K562 (cell line): ENCODE data around the gene ARAP1. TPM values are rescaled to one million over a fixed set of nuclear protein-coding genes. Genes with fewer than 3 reads are reported as not detected.

Experiments
- BRCA1 ChIP-seq, 2 experiments: fragments of 450-650 bp in 1 of 2; sonication (generic) in 1 of 2; formaldehyde crosslinking in 1 of 2; IDR thresholded peaks; 2 replicates each; pipeline versions ENCODE4 v1.5.0 to v1.6.1; 2017 to 2020; ENCODE audit warnings: mild to moderate bottlenecking in 1 of 2, missing genetic modification reagents in 1 of 2
- ETS2 ChIP-seq: IDR thresholded peaks from 2 replicates; pipeline ENCODE4 v1.6.1; 2016; ENCODE audit warnings: borderline replicate concordance, missing genetic modification characterization, mild to moderate bottlenecking, moderate library complexity, missing compliant biosample characterization; ENCODE audit not compliant: poor library complexity, severe bottlenecking
- NONO ChIP-seq, 2 experiments: fragments of 200-400 bp in 1 of 2; fragments of 450-650 bp in 1 of 2; formaldehyde crosslinking in 1 of 2; IDR thresholded peaks; 2 replicates each; pipeline ENCODE4 v1.6.1; 2017; ENCODE audit warnings: low read depth in 2 of 2, mild to moderate bottlenecking in 2 of 2, moderate library complexity in 2 of 2, low read length in 1 of 2
- RB1 ChIP-seq: fragments of 450-650 bp; IDR thresholded peaks from 2 replicates; pipeline ENCODE4 v1.6.1; 2017; ENCODE audit warnings: low read depth, mild to moderate bottlenecking
- RFX5 ChIP-seq: IDR thresholded peaks from 2 replicates; pipeline ENCODE4 v1.6.1; 2011; ENCODE audit warnings: low read depth, mild to moderate bottlenecking, improper control_type of control experiment, low read length
- SMARCB1 ChIP-seq: IDR thresholded peaks from 2 replicates; pipeline ENCODE4 v1.6.1; 2011; ENCODE audit warnings: improper control_type of control experiment, low read depth; ENCODE audit not compliant: insufficient read length
- SREBF2 ChIP-seq: sonication (generic); formaldehyde crosslinking; IDR thresholded peaks from 2 replicates; pipeline ENCODE4 v1.4.0; 2020; ENCODE audit warnings: mild to moderate bottlenecking, missing genetic modification reagents
- ZNF780A ChIP-seq: fragments of 250-450 bp; sonication (Bioruptor Pico); IDR thresholded peaks from 2 replicates; pipeline ENCODE4 v1.5.0; 2021; ENCODE audit warnings: mild to moderate bottlenecking
- polyA plus RNA-seq, 8 experiments: library from polyadenylated mRNA; depleted of rRNA in 4 of 8; stranded (reverse) in 5 of 8; unstranded in 3 of 8; fragments of >200 nt; fragmentation: Nextera tagmentation in 2 of 8; fragmentation: Illumina TruSeq in 1 of 8; extraction: Ambion mirVana in 2 of 8; extraction: Trizol in 1 of 8; gene quantifications; 2 replicates each; pipeline versions ENCODE4 v1.2.1 to v1.2.3, GENCODE V29; 2011 to 2014; ENCODE audit warnings: inconsistent platforms in 1 of 8, missing spikeins in 1 of 8
- total RNA-seq, 7 experiments: library from RNA; depleted of rRNA in 6 of 7; stranded (reverse); fragments of >200 nt in 6 of 7; fragmentation: Illumina TruSeq in 2 of 7; extraction: Trizol in 2 of 7; gene quantifications; 2 replicates each; pipeline versions ENCODE4 v1.2.1 to v1.2.3, GENCODE V29; 2011 to 2021; ENCODE audit warnings: low replicate concordance in 1 of 7
- TF ChIP-seq, protein P1 (sequence below): sonication (generic); formaldehyde crosslinking; IDR thresholded peaks from 2 replicates; pipeline ENCODE4 v1.8.0; 2022; ENCODE audit warnings: mild to moderate bottlenecking, missing genetic modification reagents
- TF ChIP-seq, protein P2 (sequence below): sonication (generic); formaldehyde crosslinking; IDR thresholded peaks from 2 replicates; pipeline ENCODE4 v1.8.1; 2023; ENCODE audit warnings: mild to moderate bottlenecking, missing genetic modification reagents

Gene ARAP1
- total and polyA plus RNA-seq, 9 of the 15 experiments (the other 6 are each of a cell fraction or from before 2014, with no cell fraction given) = 0.23 to 67.0 (median 24.6) TPM

DNA sequence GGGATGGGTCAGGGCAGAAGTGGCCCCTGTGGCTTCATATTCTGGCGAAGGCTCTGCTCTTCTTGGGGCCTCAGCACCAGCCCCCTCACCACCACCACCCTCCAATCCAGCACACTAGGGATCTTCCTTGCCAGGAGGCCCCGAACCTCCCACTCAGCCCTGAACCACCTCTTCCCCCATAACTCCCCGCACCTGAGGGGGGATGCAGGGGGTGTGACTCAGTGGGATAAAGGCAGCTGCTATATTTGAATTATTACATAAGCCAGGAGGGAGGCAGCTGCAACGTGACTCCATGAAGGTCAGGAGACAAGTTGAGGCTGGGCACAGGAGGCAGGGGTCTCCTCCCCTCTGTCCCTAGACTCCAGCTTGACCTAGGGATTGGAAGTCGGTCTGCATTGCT is 72.3 kb downstream of the ARAP1 start (continued):
- no peak for TF ChIP-seq RFX5
- TF ChIP-seq, protein P1, sequence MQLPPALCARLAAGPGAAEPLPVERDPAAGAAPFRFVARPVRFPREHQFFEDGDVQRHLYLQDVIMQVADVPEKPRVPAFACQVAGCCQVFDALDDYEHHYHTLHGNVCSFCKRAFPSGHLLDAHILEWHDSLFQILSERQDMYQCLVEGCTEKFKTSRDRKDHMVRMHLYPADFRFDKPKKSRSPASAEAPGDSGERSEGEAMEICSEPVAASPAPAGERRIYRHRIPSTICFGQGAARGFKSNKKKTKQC (CRISPR knock-in tag) = no peak
- no peak for TF ChIP-seq ETS2 (tag)
- no peak for TF ChIP-seq BRCA1 (IDR thresholded peaks at IDR 0.05)
- no peak for TF ChIP-seq BRCA1 (CRISPR knock-in tag; IDR thresholded peaks at IDR 0.05)
- TF ChIP-seq RB1 = no peak
- no peak for TF ChIP-seq ZNF780A
- no peak for TF ChIP-seq SREBF2
- TF ChIP-seq, protein P2, sequence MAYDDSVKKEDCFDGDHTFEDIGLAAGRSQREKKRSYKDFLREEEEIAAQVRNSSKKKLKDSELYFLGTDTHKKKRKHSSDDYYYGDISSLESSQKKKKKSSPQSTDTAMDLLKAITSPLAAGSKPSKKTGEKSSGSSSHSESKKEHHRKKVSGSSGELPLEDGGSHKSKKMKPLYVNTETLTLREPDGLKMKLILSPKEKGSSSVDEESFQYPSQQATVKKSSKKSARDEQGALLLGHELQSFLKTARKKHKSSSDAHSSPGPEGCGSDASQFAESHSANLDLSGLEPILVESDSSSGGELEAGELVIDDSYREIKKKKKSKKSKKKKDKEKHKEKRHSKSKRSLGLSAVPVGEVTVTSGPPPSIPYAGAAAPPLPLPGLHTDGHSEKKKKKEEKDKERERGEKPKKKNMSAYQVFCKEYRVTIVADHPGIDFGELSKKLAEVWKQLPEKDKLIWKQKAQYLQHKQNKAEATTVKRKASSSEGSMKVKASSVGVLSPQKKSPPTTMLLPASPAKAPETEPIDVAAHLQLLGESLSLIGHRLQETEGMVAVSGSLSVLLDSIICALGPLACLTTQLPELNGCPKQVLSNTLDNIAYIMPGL (CRISPR knock-in tag) = no peak
- no peak for TF ChIP-seq NONO (IDR thresholded peaks at IDR 0.05; ENCODE audit: low read depth in 2 of 2, low read length in 1 of 2)
- no peak for TF ChIP-seq SMARCB1
- TF ChIP-seq, all 486 proteins: peak for 0
